GM21423 (cell line): ENCODE results near the gene OPA1.

Source experiments
- ATAC-seq: cut with Tn5 transposase; IDR thresholded peaks from one replicate; pipeline ENCODE4 v1.9.1; 2021; ENCODE audit warnings: mild to moderate bottlenecking, moderate library complexity; ENCODE audit not compliant: unreplicated experiment

Gene OPA1, protein sequence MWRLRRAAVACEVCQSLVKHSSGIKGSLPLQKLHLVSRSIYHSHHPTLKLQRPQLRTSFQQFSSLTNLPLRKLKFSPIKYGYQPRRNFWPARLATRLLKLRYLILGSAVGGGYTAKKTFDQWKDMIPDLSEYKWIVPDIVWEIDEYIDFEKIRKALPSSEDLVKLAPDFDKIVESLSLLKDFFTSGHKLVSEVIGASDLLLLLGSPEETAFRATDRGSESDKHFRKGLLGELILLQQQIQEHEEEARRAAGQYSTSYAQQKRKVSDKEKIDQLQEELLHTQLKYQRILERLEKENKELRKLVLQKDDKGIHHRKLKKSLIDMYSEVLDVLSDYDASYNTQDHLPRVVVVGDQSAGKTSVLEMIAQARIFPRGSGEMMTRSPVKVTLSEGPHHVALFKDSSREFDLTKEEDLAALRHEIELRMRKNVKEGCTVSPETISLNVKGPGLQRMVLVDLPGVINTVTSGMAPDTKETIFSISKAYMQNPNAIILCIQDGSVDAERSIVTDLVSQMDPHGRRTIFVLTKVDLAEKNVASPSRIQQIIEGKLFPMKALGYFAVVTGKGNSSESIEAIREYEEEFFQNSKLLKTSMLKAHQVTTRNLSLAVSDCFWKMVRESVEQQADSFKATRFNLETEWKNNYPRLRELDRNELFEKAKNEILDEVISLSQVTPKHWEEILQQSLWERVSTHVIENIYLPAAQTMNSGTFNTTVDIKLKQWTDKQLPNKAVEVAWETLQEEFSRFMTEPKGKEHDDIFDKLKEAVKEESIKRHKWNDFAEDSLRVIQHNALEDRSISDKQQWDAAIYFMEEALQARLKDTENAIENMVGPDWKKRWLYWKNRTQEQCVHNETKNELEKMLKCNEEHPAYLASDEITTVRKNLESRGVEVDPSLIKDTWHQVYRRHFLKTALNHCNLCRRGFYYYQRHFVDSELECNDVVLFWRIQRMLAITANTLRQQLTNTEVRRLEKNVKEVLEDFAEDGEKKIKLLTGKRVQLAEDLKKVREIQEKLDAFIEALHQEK

DNA sequence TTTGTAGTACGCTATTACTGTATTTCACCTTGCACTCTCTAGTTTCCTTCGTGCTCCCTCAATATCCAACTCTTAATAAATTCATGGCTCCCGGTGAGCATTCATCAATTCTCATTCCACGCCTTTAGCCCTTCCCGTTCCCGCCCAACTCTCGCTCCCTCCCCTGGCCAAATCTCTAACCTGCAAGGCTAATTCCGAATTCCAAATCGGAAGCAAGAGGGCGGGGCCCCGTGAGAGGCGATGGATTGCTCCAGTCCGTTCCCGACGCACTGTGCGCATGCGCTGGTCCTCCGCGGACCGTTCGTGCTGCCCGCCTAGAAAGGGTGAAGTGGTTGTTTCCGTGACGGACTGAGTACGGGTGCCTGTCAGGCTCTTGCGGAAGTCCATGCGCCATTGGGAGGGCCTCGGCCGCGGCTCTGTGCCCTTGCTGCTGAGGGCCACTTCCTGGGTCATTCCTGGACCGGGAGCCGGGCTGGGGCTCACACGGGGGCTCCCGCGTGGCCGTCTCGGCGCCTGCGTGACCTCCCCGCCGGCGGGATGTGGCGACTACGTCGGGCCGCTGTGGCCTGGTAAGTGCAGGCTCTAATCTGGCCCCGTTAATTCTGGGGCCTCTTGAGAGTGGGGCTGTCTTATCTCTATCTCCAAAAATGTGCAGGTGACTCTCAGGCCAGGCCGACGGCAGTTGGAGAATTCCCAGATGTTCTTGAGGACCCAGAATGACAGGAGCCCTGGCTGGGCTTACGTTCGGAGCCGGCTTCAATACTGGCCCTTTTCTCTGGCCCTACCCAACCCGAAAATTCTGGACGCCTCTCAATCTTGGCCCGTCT lies at the start of gene OPA1:
OPA1 (plus strand) TSS at position 368 of the 827 bp plus-strand sequence; CDS start at position 538, 170 bp downstream.
- peak; percentile 98 for ATAC-seq

DNA sequence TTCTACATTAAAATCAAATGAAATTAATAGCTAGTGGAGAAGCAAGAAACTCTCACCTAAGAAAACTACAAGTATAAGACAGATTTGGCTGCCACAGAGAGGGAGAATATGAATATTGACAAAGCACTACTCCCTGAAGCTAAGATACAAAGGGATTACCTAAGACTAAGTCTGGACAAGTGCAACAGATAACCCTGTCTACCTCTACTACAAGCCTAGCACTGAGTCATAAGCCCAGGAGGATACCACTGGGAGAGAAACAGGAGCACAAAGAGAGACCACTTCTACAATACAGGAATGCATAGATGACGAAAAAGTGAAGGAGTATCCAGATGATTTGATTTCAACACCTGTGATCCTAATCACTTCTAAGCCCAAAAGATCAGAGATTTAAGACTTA lies 48.7 kb upstream of the OPA1 start:
- ATAC-seq = no peak

DNA sequence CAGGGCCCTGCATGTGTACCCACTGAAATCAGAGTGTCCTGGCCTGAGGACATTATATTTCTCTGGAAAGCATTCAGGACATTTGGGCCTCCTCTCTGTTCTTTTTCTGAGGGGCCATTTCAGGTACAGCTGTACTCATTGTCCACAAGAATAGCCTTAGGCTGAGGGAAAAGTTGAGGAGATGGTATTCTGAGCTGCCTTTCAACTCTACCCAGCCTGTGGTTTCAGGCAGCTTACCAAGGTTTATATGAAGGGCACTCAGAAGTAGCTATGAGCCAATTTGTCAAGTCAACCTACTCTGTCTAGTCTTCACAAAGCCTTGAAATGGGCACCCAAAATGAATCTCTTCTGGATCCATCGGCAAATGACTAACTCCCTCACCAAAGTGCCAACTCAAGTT lies 47.7 kb upstream of the OPA1 start:
- ATAC-seq = no peak

DNA sequence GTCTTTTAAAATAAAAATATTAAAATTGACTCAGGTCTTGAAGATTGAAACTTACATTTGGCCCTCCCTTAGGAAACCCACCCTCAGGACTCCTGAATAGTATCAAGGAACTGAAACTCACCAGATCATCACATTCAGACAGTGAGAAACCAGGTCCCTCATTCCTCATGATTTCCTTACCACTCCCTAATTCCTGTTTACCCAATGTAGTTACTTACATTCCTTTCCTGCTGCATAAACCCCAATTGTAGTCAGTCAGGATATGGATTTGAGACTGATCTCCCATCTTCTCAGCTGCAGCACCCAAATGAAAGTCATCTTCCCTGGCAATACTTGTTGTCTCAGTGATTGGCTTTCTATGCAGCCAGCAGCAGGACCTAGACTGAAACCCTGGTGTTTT lies 46.9 kb upstream of the OPA1 start:
- no peak for ATAC-seq

DNA sequence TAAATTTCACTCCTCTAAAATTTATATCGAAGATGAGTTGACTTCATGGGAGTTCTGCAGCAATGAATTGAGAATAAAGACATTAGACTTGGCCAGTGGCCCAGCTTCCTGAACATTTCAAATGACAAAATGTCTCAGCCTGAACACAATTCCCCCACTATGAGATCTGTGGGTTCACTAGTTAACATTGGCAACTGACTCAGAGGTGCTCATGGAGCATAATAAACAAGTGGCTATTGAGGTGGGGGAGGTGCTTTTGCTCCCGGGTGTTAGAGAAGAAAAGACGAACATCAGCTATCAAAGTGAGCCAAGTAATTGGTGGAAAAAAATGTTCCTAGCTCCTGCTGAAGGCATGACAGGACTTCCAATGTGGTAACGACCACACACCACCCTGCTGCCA lies 44.6 kb upstream of the OPA1 start:
- ATAC-seq = no peak

DNA sequence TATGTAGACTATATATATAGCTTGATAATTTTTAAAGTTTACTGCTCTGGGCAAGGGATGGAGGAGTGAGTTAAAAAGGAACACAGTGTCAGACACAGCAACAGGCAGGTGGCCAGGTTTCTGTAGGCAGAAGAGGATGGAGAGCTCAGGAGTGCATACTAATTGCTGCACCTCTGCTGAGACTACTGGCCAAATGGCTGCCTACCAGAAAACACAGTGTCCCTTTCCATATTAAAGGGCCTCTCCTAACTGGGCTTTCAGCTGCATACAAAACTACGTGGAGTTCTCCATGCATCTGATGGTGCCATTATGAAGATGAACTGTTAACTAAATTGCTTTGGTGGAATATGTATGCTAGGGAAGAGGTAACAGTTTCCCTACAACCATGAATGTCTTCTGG lies 40.1 kb upstream of the OPA1 start:
- ATAC-seq = no peak

DNA sequence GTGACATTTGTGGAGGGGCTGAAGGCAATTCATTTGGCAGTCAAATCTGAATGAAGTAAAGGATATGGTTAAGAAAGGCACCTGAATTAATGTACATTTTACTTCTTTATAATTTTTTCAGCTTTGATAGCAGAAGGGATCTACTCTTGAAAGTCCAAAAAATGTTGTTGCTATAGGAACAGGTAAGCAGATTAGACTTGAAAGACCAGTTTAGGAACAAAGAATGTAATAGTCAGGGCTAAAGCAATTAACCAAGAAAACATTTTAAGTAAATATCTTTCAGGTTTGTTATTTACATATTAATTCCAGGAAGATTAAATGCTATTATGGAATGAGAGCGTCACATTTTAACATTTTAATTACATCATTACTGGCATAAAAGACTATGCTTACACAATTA lies 39.4 kb upstream of the OPA1 start:
- ATAC-seq = no peak

DNA sequence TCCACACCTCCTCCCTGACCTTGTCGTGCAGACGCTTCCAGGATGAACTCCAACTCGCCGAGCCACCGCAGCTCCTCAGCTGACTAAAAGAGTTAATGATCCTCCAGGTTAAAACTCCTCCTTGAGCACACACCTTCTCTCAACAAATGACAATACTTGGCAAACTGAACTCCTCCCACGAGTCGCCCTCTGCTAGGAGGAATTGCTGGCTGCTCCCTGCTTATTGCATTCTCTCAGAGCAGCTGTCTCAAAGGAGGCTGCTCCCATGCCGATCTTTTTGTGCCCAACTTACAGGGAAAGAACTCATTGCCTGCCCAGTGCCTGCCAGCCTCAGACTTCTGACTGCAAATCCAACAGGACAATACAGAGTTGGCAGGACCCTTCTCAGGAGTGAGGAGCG lies 38.2 kb upstream of the OPA1 start, which contains the start of gene ATP13A4:
ATP13A4 (minus strand) TSS at position 85 of the 400 bp plus-strand sequence. CDS start 96 bp downstream, outside the sequence.
- ATAC-seq = no peak

DNA sequence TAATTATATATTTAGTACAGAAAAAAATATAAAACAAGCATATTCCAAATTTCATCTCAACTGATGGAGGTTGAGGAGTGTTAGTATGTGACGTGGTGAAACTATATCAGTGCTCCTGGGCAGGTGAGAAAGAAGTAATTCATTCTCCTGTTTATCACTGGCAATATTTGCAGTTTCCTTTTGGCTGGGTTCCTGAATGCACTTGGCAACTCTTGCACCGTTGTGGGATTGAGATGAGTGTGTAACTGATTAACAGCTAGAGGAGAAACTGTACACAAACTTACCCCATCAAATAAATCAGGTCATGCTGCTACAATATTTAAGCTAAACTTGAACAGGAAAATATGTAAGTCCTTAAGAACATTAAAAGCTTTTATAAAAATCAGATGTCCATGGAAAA lies 36.2 kb upstream of the OPA1 start:
- ATAC-seq = no peak

DNA sequence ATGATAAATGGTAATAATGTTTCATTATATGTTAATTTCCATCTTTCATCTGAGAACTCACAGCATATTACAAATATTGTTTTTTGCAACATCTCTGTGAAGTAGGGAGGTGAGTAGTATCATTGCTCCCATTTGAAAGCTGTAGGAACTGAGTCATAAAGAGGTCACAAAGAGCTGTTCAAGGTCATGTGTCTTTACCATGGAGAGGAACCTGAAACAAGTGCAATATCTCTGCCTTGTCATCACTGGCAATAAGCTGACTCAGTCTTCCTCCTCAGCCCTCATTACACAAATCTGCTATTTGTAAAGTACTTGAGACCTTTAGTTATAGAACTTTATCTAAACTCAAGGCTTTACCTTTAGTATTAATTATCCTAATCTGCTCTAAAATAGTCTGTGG lies 33.9 kb upstream of the OPA1 start:
- ATAC-seq = no peak

DNA sequence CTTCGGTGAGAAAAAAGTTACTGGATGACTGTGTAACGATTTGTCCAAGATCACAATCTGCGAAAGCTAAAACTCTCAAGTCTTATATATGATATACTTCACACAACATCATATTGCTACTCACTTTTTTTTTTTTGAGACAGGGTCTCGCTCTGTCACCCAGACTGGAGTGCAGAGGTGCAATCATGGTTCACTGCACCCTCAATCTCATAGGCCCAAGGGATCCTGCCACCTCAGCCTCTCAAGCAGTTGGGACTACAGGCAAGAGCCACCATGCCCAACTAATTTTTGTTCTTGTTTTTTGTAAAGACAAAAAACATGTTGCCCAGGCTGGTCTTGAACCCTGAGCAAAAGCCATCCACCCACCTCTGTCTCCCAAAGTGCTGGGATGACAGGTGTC lies 32.9 kb upstream of the OPA1 start:
- ATAC-seq = no peak

DNA sequence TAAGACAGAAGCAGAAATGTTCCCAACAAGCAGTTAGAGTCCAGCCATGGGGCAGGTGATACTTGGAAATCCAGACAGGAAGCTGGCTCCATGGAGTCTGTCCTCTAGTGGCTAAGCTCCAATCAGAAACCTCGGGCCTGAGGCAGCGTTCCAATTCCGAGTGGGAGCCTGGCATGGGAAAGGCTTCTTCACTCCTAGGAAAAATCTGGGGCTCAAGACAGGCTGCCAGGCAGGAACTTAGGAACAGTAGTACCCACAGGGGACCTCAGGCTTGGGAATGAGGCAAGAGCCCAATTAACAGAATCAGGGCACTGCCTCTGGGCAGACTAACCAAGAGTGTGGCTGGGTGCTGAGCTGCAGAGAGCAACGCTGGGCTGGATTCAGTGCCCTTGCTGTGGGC lies 32.1 kb upstream of the OPA1 start:
- ATAC-seq = no peak

DNA sequence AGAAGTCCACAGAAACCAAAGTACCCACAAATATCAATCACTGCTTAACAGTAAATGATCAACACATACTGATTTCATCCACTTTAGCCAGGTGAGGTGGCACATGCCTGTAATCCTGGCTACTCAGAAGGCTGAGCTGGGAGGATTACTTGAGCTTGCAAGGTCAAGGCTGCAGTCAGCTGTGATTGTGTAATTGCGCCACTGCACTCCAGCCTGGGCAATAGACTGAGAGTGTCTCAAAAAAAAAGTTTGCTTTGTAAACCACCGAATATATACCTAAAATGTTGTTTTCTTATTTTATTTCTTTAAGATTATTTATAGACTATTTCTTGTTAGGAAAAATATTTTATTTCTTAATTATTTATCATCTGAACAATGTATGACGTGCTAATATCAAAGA lies 29.6 kb upstream of the OPA1 start:
- ATAC-seq = no peak

DNA sequence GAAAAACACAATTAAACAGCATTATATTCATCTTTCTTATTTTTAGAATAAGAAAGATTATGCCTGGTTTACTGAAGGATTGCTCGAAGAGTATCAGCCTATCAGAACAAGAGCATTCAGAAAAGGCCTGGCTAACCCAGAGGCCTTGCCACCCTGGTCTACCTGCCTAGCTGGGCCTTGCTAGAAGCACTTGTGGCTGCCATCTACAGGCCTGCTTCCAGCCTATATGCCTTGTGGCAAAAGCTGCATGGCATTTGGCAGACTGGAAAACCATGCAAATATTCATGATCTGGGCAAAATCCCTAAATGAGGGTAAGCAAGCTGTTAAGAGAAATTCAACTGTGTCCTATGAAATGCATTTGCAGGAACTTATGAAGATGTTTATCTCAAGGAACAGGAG lies 29.0 kb upstream of the OPA1 start:
- ATAC-seq = no peak

DNA sequence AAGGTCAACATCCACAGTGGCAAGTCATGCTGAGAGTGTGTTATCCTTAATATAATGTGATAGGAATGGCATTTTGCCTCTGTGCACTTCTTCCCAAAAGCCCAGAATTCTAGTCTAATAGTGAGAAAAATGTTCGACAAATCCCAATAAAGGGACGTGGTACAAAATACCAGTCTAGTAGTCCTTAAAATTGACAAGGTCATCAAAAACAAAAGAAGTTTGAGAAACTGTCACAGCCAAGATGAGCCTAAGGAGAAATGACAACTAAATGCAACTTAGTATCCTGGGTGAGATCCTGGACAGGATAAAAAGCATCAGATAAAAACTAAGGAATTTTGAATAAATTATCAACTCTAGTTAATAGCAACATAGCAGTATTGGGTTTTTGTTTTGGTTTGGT lies 23.9 kb upstream of the OPA1 start:
- ATAC-seq = no peak

DNA sequence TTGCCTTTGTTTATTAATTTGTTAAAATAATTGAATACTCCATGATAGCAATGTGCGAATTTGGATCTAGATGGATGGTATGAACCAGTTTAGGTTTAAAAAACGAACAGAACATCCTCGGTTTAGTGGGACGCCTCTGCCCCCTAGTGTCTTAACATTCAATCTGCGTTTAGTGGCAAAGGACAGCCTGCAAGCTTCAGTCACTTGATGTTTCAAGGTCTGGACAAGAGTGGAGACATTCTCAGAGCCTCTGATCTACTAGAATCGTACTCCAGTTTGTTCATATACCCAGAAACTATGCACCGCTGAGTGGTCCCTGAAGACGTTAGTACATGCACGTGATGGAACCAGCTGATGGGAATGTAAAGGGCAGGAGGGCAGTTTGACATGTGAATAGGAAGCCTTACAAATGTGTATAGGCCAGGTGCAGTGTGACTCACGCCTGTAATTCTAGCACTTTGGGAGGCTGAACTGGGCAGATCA lies 20.5 kb upstream of the OPA1 start:
- peak; percentile 79 for ATAC-seq

DNA sequence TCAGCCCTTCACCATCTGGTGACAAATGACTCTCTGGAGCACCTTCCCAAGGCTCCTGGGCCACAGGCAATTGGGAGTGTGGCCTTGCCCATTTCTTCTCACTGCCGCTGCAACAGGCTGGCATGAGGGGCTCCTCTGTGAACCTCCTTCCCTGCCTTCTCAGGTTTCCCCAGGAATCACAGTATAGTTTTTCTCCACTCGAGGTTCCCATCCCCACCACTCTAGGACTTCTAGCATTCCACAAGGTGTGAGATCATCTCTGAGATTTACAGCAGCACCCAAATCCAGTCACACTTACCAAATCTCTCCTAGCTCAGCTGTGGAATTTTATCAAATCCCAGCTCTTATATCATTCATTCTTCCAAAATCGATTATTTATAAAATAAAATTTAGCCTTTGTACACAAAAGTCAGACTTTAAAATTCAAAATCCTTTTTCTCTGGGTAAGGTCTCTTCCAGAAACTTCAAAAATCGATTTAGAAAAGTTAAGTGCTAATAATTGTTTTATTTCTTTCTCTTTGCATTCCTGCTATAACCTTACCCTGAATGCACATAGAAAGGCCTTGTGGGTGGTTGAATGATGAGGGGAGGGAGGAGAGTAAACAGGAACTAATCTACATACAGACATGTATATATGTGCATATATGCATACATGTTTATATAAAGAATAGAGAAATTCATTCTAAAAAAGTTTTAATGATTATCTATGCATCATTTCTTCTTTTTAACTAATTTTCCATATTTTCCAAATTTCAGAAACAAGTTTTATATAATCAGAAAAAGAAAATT lies 19.4 kb upstream of the OPA1 start:
- ATAC-seq = no peak

DNA sequence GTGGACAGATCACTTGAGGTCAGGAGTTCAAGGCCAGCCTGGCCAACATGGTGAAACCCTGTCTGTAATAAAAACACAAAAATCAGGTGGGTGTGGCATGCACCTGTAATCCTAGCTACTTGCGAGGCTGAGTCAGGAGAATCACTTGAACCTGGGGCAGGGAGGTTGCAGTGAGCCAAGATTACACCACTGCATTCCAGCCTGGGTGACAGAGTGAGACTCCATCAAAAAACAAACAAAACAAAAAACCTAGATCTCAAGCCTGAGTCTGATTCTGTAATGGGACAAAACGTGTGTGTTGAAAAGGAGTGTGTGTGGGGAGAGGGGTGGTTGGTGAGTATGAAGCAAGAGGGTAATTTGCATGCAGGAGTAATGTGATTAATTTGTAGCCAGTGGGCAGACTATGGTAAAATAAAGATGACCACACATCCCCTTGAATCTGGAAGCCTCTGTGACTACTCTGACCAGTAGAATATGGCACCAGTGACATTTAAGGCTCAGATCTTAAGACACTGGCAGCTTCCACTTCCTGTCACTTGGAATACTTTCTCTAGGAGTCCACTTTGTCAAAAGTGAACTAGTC lies 18.4 kb upstream of the OPA1 start:
- peak; percentile 51 for ATAC-seq

DNA sequence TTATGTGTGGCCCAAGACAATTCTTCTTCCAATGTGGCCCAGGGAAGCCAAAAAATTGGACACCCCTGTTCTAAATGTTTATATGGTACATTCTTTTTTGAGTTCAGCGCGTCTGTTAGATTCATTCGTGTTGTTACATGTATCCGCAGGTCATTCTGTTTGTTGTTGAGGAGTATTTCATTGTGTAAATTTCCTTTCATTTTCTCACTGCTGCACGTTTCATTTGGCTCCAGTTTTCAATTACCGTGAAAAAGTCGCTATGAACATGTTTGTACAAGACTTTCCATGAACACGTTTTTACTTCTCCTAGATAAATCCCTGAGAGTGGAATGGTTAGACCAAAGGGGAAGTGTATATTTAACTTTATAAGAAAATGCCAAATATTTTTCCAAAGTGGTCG lies 7.5 kb upstream of the OPA1 start:
- no peak for ATAC-seq

DNA sequence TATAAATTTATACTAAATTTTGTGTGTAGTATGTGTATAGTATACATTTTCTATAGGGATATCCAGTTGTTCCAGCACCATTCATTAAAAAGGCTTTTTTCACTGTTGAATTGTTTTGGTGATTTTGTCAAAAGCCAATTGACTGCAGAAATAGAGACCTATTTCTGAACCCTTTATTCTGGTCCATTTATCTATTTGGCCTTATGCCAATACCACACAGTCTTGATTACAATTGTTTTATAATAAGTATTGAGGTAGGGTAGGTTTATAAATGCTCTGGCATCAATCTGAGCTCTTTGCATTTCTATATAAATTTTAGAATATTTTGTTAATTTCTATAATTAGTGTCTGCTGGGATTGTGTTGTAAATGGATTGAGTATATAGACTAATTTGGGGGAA lies 6.5 kb upstream of the OPA1 start:
- no peak for ATAC-seq
